Dermis blood vessel endothelial cell (primary cell): ENCODE results near the gene MEPCE. TPM values are rescaled to one million over a fixed set of nuclear protein-coding genes. Genes with fewer than 3 reads are reported as not detected.

Experiments
- DNase-seq: peaks from one replicate; pipeline ENCODE4 v3.0.0; 2010
- total RNA-seq: library from RNA; depleted of rRNA; stranded (reverse); fragments of >200 nt; gene quantifications from 2 replicates; pipeline ENCODE4 v1.2.3, GENCODE V29; 2014

The MEPCE gene
- total RNA-seq, 1 donor from 2014 or later = 54.3 TPM

DNA sequence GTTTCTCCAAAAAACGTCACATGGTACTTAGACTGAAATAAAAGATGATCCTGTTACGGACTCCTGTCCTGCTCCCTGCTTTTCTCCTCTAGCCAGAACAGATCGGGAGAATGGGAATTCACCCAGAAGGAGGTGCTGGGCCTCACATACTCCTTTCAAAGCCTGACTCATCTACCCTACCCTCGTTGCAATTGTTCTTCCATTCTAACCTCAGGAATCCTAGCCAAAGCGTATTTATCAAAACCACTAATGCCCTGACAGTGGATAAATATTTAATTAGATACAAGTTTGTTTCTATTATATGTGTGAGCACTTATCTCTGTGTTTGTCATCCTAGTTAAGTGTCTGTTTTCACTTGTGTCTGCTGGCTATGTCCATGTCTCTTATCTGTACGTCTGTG lies 22.9 kb upstream of the MEPCE start:
- no peak for DNase-seq

DNA sequence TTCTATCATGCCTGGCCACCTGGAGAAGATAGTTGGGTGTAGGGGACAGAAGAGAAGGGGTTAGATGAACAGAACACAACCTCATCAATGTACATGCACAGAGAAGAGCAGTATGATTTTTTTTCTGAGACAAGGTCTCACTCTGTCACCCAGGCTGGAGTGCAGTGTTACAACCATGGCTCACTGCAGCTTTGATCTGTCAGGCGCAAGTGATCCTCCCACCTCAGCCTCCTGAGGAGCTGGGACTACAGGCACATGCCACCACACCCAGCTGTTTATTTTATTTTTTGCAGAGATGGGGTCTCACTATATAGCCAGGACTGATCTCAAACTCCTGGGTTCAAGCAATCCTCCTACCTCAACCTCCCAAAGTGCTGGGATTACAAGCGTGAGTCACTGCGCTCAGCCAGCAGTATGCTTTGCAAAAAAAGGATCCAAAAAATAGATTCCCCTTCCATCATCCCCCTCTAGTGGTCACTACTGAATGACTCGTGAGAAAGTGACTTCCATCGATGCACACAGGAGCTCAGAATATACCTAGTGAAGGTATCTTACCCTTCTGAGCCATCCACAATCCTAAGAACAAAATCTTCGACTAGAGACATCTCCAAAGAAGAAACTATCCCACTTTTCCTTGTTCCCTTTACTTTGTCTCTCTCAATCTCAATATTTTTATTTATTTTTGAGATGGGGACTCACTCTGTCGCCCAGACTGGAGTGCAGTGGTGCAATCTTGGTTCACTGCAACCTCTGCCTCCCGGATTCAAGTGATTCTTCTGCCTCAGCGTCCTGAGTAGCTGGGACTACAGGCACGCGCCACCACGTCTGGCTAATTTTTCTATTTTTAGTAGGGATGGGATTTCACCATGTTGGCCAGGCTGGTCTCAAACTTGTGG lies 22.1 kb upstream of the MEPCE start:
- DNase-seq = peak; percentile 84

DNA sequence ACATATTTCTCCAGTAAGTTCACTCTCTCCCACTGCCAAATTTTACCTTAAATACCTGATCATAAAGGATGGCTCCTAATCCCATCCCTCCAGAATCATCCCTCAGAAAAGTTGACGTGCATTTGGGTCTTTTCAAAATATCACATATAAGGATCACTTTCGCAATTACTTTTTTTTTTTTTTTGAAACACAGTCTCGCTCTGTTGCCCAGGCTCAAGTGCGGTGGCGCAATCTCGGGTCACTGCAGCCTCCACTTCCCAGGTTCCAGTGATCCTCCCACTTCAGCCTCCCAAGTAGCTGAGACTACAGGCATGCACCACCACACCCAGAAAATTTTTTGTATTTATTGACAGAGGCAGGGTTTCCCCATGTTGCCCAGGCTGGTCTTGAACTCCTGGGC lies 18.5 kb upstream of the MEPCE start:
- DNase-seq = no peak

DNA sequence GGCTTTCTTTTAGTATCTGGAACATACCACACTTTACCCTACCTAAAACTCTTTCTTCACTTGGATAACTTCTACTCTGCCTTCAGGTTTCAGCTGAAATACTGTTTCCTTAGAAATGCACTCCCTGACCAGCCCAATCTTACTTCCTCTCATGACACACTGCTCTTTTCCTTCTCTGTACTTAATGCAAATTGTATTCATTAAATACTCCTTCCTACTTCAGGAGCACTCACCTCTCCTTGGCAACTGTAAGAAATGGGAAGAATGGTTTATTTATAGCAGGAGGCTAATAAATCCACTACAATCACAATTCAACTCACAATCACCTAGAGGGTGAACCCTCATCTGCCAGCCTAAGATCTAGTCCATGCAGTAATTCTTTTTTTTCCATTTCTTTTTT lies 16.3 kb upstream of the MEPCE start:
- no peak for DNase-seq

DNA sequence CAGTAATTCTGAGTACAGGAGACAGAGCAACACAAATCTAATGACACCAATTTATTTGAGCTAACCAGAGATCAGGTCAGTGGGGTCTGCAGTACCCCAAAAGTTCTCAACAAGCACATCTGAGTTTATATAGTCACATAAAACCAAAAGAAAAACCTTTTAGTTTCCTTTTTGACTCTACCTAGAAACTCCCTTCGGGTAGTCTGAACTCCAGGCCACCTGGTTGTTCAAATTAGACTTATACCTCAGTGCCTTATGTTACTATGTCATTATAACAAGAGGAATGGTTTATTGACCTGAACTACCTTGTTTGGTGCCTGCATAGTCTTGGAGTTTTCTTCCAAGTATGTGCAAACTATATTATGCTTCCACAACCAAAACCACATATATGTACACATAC lies 15.7 kb upstream of the MEPCE start:
- DNase-seq = no peak

DNA sequence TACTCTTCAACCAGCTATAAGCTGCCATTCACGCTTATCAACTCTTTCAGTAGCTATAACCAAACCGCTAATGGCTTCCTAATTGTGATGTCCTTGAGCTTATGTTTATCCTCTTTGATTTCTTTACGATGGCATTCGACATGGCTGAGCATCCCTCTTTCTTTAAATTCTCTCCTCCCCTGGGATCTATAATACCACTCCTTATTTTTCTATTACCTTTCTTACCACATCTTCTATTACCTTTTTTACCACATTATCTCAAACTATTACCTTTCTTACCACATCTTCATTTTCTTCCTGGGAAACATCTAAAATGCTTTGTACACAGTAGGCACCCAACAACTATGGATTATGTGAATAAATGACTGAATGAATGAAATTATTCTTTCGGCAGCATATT lies 14.2 kb upstream of the MEPCE start:
- no peak for DNase-seq

DNA sequence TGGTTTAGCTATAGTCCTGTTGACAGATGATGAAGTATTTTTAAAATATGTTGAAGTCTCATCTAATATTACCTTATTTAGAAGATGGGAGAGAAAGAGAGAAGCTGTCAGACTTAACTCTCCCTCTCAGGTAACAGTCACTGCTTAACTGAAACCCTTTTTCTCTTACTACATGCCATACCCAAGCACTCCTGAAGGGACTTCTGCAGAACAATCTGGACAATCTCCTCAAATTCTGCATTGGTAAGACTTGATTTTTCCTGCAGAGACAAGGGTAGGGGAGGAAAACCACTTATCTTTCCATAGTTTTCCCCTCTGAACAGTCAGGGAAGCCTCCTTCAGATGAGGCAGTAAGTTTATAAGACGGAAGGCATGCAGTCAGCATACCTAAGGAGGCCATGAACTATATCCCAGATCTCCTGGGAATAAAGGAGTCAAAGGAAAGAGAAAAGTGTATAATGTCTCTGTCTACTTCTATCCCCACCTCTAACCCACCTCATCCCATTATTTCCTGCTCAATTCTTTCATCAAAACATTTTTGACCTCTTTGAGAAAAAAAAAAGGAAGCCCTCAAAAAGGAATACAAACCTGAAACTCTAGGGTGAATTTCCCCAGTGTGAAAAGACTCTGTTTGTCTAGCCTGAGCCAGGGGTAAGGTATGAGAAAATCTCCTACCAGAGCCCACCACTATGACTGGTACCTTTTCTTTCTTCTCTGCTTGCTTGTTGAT lies 10.5 kb upstream of the MEPCE start:
- DNase-seq = no peak

DNA sequence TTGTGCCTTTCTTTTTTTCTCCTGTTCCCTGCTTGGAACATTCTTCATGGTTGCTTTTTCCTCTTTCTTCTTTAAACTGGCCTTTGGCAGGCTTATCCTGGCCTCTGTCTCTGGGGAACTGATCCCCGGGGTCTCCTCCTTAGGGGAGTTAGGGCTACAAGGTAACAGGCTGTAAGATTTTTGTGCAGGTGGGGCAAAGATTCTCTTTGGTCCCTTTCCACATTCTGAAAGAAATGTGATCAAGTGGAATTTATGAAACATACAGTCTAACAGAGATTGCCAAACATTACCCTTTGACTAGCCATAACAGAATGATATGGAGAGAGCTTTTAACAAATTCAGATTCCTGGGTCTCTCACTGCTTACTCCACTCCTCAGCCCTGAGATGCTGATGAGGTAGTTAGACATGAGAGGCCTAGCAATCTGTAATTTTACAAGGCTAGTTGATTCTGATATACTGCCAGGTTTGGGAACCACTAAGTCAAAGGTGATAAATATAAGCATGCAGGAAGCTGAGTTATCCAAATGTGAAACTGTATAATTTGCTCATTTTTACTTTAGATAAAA lies 9.9 kb upstream of the MEPCE start:
- DNase-seq = no peak

DNA sequence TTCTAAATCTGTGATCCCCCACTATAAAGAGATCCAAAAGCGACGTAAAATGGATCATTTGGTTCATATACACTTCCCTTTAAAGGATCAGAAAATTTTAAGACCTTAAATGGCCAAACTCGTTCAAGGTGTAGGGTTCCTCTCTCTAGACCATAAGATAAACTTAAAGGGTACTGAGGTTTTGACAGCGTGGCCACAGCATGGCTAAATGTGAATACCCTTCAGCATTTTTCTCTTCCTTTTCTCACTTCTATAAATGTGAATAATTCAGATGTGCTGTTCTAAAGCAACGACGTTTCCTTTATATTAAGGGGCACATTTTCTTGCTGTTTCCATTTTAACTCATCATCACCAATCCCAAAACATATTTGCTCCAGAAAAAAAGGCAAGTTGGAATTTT lies 6.3 kb upstream of the MEPCE start:
- no peak for DNase-seq

DNA sequence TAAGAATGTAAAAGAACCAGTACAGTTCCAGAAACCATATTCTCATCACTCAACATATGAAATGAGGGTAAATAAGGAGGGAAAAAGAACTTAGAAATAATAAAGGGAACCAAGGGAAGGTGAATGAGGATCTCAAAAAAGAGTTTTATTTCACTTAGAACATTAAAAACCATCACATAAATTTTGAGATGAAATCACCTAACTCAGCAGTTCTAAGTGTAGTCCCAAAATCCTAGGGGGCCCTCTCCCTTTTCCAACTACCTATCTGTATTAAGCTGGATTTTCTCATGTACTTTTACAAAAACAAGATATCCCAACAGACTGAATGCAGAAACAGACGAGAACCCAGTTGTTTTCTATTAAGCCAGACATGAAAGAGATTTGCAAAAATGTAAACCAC lies 4.3 kb upstream of the MEPCE start:
- DNase-seq = no peak

DNA sequence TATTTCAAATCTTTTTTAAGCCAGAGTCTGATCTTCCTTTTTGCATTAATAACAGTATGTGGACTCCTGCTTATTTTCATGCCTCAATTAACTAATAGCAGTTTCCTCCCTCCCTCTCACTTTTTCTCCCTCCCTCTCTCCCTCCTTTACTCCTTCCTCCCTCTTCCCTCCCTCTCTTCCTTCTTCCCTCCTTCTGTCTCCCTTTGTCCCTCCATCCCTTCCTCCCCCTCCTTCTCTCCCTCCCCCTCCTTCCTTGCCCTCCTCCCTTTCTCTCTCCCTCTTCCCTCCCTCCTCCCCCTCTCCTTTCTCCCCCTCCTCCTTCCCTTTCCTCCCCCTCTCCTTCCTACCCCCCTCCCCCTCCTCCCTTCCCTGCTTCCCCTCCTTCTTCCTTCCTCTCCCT lies 3.1 kb upstream of the MEPCE start:
- no peak for DNase-seq

DNA sequence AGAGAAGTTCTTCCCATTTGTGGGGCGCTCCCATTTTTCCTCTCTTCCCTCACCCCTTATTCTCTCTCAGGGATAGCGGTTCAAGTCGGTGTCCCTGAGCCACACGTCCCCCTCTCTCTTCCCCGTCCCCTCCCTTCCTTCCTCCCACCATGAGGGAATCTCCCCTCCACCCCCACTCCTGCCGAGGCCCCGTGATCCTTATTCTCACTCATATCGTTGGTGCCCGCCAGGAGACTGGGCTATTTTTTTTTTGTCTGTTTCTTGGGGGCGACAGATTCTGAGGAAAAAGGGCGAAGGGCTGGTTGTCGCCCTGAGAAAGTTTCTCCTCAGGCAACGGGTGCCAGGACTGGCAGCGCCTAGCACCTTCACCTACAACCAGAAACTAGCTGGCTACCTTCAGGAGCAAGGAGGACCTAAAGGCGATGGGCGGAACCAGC lies 1.9 kb upstream of the MEPCE start:
- DNase-seq = no peak

DNA sequence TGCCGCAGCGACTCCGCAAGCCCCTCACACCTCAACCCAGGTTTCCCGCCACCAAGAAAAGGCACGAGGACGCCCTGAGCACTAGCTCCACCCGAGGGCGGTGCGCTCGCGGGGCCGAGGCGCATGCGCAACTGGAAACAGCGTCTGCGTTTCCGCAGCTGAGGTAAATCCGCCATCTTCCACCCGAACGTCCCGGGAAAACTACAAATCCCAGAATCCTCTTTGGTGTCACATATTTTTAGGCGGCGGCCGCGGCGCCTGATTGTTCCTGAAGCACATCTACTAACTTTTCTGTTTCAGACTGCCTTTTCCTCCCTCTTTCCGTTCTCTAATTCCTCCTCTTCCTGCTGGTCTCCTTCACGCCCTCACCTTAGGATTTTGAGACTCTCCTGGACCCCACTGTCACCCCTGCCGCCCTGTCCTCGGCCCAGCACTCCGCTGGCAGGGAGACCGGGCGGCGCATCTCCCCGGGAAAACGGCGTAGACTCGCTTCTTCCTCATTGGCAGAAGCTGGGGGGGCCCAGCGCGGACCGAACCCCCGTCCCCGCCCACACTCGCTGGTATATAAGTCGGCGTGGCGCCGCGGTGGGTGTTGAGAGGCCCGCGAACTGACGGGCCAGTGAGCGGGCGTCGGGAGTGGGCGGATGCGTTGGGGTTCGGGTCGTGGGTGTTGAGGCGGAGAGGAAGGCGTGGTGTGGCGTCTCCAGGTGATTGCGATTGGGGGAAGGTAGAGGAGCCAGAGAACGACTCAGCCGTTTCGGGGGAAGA lies 1.2 kb upstream of the MEPCE start, which contains the start of gene ZCWPW1:
Gene ZCWPW1 (minus strand): TSS at position 505 of the 768 bp plus-strand sequence. CDS start 8,054 bp downstream, outside the sequence.
- DNase-seq = peak; percentile 97

DNA sequence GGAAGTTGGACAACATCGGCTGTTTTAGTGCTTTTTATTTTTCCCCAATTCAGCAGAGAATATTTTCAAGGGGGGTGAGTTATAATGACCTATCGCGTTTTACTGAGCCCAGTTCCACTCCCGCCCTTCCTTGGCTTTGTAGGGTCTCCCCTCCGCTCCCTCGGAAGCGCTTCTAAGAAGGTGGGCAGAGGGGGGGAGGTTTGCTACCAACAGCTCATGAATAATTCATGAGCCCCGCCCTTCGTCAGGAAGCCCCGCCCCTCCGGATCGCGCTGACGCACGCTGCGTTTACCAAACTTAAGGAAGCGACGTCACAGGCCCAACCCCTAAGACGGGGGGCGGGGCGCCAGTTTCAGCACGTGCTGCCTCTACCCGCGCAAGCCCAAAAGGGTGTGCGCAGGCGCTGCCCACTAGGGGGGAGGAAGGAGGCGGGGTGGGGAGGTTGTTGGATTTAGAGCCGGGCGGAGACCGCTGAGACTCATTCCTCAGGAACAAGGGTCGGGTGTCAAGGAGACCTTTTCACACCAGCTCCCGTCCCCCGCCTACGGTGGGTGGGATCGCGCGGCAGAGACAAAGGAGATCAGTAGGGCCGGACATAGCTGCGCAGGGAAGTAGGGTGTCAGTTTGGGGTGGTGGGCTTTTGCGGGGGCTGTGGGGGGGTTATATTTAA lies 529 bp upstream of the MEPCE start:
- DNase-seq = peak; percentile 100

DNA sequence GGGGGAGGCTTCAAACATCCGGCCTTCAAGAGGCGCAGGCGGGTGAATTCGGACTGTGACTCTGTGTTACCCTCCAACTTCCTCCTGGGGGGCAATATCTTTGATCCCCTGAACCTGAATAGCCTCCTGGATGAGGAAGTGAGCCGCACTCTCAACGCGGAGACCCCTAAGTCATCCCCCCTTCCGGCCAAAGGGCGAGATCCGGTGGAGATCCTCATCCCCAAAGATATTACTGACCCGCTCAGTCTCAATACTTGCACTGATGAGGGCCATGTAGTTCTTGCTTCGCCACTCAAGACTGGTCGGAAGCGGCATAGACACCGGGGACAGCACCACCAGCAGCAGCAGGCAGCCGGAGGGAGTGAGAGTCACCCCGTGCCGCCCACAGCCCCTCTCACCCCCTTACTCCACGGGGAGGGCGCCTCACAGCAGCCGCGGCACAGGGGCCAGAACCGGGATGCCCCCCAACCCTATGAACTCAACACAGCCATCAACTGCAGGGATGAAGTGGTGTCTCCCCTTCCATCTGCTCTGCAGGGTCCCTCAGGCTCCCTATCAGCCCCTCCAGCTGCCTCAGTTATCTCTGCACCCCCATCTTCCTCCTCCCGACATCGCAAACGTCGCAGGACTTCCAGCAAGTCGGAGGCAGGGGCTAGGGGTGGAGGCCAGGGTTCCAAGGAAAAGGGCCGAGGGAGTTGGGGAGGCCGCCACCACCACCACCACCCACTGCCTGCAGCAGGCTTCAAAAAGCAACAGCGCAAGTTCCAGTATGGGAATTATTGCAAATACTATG lies 1.1 kb downstream of the MEPCE start:
- peak; percentile 33 for DNase-seq

DNA sequence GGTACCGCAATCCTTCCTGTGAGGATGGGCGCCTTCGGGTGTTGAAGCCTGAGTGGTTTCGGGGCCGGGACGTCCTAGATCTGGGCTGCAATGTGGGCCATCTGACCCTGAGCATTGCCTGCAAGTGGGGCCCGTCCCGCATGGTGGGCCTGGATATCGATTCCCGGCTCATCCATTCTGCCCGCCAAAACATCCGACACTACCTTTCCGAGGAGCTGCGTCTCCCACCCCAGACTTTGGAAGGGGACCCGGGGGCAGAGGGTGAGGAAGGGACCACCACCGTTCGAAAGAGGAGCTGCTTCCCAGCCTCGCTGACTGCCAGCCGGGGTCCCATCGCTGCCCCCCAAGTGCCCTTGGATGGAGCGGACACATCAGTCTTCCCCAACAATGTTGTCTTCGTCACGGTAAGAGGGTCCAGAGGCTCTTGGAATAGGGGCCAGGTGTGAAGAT lies 1.7 kb downstream of the MEPCE start:
- DNase-seq = no peak

DNA sequence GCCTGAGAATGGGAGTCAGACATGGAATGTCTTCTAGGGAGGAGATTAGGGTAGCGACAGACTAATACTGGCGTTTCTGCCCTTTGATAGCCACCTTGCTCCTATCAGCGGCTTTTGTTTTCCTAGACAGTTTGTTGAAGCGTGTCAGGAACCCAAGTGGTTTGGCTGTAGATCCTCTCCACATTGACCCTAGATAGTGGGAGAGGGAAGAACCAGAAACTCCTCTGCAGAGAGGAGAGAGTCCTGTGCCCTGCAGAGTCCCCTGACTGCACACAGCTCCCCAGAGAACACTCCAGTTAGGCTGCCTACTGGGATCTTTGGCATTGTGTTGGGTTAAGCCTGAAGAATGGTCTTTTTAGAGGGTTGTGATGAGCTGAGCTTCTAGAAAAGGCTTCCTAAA lies 2.4 kb downstream of the MEPCE start:
- DNase-seq = no peak

DNA sequence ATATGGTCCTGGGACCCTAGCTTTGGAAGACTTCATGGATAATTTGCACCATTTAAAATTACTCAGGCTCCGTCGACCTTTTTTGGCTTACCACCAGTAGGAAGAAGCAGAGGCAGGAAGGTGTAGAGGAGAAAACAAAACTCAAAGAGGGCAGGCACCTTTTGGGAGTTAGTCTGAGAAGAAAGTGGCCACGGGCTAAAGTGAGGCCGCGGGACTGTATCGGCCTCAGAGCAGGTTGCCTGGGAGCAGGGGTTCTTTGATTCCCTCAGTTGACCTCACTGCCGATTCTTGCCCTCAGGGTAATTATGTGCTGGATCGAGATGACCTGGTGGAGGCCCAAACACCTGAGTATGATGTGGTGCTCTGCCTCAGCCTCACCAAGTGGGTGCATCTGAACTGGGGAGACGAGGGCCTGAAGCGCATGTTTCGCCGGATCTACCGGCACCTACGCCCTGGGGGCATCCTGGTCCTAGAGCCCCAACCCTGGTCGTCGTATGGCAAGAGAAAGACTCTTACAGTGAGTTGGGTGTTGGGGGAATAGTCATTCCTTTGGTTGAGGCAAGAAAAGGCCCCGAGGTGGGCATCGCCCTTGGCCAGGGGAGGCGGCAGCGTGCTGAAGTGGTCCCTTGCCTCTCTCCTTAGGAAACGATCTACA lies 3.1 kb downstream of the MEPCE start:
- DNase-seq = no peak

DNA sequence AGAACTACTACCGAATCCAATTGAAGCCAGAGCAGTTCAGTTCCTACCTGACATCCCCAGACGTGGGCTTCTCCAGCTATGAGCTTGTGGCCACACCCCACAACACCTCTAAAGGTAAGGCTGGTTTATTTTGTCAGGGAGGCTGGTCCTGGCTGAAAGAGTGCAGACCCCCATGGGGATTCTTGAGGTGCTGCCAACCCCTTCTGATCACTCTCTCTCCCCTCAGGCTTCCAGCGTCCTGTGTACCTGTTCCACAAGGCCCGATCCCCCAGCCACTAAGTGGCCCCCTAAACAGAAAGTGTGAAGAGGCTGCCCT lies 3.6 kb downstream of the MEPCE start:
- no peak for DNase-seq

DNA sequence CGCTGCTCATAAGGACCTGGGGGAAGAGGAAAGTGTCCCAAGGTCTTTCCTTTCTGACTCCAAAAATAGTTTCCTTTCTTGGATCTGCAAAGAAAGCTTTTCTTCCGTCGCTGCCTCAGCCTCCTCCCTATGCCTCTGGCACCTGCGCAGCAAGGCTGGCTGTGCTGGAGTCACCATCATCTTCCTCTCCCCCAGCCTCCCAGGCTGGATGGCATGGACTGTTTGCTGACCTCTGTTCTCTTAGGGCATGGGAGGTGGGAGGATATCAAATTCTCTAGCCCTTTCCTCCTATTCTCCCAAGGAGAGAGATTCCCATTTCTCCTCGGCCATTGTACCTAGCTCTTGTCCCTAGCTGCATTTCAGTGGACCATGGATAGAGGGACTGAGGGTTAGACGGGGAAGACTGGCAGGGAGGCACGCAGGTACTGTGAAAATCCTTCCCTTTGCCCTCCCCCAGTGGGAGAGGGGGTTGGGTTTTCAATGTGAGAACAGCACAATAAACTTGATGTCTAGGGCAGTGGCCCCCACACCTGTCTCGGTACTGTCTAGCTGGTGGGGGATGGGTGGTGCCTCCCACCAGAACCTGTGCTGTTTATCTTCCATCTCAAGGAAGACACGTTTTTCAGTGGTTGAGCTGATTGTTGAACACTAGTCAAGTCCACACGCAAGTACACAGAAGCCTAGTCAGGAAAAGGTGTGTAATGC lies 4.1 kb downstream of the MEPCE start:
- no peak for DNase-seq
